ENCODE results near the gene SNUPN.

DNA sequence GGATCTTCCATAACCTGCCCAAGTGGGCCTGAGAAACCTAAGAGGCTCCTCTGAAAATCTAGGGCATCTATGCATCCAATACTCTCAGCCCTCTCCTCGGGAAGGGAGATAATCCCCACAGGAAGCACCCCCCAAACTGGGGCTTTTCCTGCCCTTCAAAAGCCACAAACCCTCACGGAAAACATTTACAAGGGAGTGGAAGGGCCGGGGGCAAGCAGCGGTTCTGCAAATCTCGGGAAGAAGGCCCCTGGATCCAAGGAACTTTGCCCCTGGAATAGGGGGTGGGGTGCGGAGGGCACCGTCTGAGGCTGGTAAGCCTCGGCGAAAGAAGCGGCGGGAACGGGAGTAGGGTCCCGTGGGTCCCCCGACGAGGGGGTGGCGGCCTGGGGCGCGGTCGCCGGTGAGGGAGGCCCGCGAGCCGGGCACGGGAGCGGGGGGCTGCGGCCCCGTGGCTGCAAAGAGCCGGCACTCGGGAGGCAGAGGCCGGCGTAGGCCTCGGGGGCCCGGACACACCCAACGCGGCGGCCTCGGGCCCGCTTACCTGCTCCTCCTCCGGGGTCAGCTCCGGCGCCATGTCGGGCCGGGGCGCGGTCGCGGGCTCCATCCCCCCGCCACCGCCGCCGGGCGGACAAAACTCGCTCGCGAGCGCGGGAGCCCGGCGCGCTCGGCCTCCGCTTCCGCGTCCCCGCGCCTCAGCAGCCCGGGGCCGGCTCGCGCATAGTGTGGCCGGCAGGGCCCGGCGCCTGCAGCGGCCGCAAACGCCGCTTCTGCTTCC lies 47.2 kb downstream of the SNUPN start:
- TF ChIP-seq, protein P1, sequence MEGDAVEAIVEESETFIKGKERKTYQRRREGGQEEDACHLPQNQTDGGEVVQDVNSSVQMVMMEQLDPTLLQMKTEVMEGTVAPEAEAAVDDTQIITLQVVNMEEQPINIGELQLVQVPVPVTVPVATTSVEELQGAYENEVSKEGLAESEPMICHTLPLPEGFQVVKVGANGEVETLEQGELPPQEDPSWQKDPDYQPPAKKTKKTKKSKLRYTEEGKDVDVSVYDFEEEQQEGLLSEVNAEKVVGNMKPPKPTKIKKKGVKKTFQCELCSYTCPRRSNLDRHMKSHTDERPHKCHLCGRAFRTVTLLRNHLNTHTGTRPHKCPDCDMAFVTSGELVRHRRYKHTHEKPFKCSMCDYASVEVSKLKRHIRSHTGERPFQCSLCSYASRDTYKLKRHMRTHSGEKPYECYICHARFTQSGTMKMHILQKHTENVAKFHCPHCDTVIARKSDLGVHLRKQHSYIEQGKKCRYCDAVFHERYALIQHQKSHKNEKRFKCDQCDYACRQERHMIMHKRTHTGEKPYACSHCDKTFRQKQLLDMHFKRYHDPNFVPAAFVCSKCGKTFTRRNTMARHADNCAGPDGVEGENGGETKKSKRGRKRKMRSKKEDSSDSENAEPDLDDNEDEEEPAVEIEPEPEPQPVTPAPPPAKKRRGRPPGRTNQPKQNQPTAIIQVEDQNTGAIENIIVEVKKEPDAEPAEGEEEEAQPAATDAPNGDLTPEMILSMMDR (conservative IDR thresholded peaks at IDR 0.05; ENCODE audit: low read length), result no peak
- no peak for TF ChIP-seq EZH2phosphoT487 (IDR thresholded peaks at IDR 0.05; ENCODE audit: borderline replicate concordance, low read depth, low read length)
